Hepatocyte (in vitro differentiated cells): ENCODE measurements around the gene USP17L10.
"Not testable (repeated sequence)": the region's sequence is repeated elsewhere in the genome, so short reads cannot be mapped to it uniquely, and the experiment has no call there.

Source experiments
- CTCF ChIP-seq: fragments of 200-600 bp; sonication (generic); IDR thresholded peaks from 2 replicates; pipeline ENCODE4 v1.5.1; 2016; ENCODE audit warnings: antibody characterized with exemption, mild to moderate bottlenecking; ENCODE audit not compliant: poor library complexity
- EZH2 ChIP-seq: fragments of 200-600 bp; sonication (generic); IDR thresholded peaks from 2 replicates; pipeline ENCODE4 v1.6.1; 2016; ENCODE audit warnings: antibody characterized with exemption, mild to moderate bottlenecking, borderline replicate concordance
- EZH2phosphoT487 ChIP-seq: fragments of 200-600 bp; sonication (generic); IDR thresholded peaks from one replicate; pipeline ENCODE4 v1.6.1; 2018; ENCODE audit warnings: antibody characterized with exemption, mild to moderate bottlenecking, low read depth, moderate library complexity; ENCODE audit not compliant: unreplicated experiment, severe bottlenecking

DNA sequence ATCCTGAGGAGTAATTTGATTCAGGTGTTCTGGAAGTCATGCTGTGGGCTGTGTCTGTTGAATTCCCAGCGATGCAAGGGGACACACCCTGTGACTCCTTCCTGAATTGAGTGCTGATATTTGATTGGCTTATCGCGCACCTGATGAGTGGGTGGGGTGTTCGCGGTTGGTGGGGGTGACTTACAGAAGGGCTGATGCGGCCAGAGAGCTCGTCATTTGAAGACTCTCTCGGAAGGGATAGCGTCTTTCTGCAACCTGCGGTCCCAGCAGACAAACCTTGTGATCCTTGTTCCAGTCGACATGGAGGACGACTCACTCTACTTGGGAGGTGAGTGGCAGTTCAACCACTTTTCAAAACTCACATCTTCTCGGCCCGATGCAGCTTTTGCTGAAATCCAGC is 33.1 kb downstream of the USP17L10 start, which contains the start of gene USP17L17:
- TF ChIP-seq CTCF, EZH2phosphoT487, EZH2: not testable (repeated sequence)
